K562 (cell line): Measurements from ENCODE around the gene KLHL29.

Experiments
- BDP1 ChIP-seq: IDR thresholded peaks from 3 replicates; pipeline ENCODE4 v1.6.1; 2011; ENCODE audit not compliant: insufficient read length, insufficient read depth
- FOS ChIP-seq: IDR thresholded peaks from 3 replicates; pipeline ENCODE4 v1.6.1; 2011; ENCODE audit not compliant: insufficient read length; ENCODE audit errors: extremely low read depth
- FOSL1 ChIP-seq: fragments of 200-800 bp; sonication (Bioruptor generic); conservative IDR thresholded peaks from 2 replicates; pipeline ENCODE4 v1.6.1; 2016; ENCODE audit warnings: missing genetic modification characterization, missing compliant biosample characterization
- HNRNPUL1 ChIP-seq: fragments of 200-400 bp; formaldehyde crosslinking; IDR thresholded peaks from 2 replicates; pipeline ENCODE4 v1.6.1; 2017; ENCODE audit warnings: low read length
- MYC ChIP-seq, 2 experiments: fragments of 250-450 bp in 1 of 2; sonication (Bioruptor Pico) in 1 of 2; IDR thresholded peaks; 2 replicates each; pipeline versions ENCODE4 v1.5.1 to v1.6.1; 2012 to 2021; ENCODE audit warnings: low read depth in 2 of 2, borderline replicate concordance in 1 of 2, improper control_type of control experiment in 1 of 2, low read length in 1 of 2, mild to moderate bottlenecking in 1 of 2, moderate library complexity in 1 of 2
- PHF21A ChIP-seq: fragments of 450-650 bp; IDR thresholded peaks from 2 replicates; pipeline ENCODE4 v1.6.1; 2017; ENCODE audit warnings: low read depth, borderline replicate concordance
- RAD21 ChIP-seq, 2 experiments: fragments of 250-450 bp in 1 of 2; fragments of 450-650 bp in 1 of 2; sonication (Bioruptor Pico) in 1 of 2; formaldehyde crosslinking in 1 of 2; IDR thresholded peaks in 1 of 2; conservative IDR thresholded peaks in 1 of 2; 2 replicates each; pipeline versions ENCODE4 v1.4.0 to v1.8.0; 2020 to 2022; ENCODE audit warnings: mild to moderate bottlenecking in 2 of 2, moderate library complexity in 1 of 2
- RBM34 ChIP-seq: fragments of 200-400 bp; formaldehyde crosslinking; IDR thresholded peaks from 2 replicates; pipeline ENCODE4 v1.6.1; 2018; ENCODE audit warnings: low read length, borderline replicate concordance; ENCODE audit not compliant: insufficient read depth
- SETDB1 ChIP-seq: IDR thresholded peaks from one replicate; pipeline ENCODE4 v1.6.1; 2012; ENCODE audit warnings: low read length, control low read depth, inconsistent platforms
- ZC3H4 ChIP-seq: sonication (generic); formaldehyde crosslinking; IDR thresholded peaks from 2 replicates; pipeline ENCODE4 v1.9.0; 2021; ENCODE audit warnings: missing genetic modification reagents, borderline replicate concordance
- ZNF224 ChIP-seq: sonication (generic); formaldehyde crosslinking; IDR thresholded peaks from 2 replicates; pipeline ENCODE4 v1.8.0; 2022; ENCODE audit warnings: mild to moderate bottlenecking, missing genetic modification reagents
- TF ChIP-seq, protein P1 (sequence below): fragments of 450-650 bp; formaldehyde crosslinking; IDR thresholded peaks from 2 replicates; pipeline ENCODE4 v1.4.0; 2022; ENCODE audit warnings: missing genetic modification characterization
- TF ChIP-seq, protein P2 (sequence below): fragments of 450-650 bp; IDR thresholded peaks from 2 replicates; pipeline ENCODE4 v1.6.1; 2016; ENCODE audit warnings: mild to moderate bottlenecking

DNA sequence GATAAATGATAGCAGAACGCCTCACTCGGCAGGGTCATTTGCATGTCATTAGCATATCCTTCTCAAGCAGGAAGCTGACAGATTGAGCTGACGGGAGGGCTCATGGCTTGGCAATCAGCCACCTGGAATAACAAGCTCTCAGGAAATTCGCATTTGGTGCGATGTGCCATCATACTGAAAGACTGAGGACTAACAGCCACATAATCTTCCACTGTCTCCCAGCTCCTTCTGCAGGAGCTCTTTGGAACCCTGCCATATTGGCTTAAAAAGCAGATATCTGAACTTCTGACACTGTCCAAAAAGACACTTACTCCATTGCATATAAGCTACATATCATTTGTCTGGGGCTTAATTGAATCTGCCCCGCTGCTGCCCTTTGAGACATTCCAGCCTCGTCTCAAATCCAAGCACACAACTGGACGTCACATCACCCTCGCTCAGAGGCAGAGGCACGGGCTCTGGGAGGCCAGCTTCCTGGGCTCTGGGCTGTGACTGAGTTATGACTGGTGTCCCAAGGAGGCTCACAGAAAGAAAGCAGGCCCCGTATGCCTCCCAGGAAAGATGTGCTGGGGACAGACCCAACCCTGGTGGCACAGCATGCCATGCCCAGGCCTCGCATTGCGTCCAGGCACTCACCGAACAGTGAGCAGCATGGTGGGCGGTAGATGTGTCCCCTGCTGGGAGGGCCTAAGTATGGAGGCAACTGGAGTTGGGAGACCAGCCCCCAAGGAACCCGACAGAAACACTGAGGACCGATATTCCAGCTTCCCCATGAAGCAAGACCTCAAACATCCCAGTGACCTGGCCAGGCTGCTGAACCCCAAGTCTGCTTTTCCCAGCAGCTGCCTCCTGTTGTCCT, 314.0 kb downstream of the KLHL29 start:
- TF ChIP-seq HNRNPUL1 (no peak), FOSL1 (tag) (no peak), FOS (no peak), RAD21 (CRISPR knock-in tag; conservative IDR thresholded peaks at IDR 0.05 in 1 of 2, IDR thresholded peaks at IDR 0.05 in 1 of 2) (no peak), ZNF224 (CRISPR knock-in tag) (no peak), BDP1 (no peak), PHF21A (no peak), RBM34 (no peak), ZC3H4 (no peak), MYC (IDR thresholded peaks at IDR 0.05; ENCODE audit: low read depth, low read length) (no peak), MYC (CRISPR knock-in tag; IDR thresholded peaks at IDR 0.05; ENCODE audit: borderline replicate concordance, low read depth) (no peak), SETDB1 (no peak)
- TF ChIP-seq, protein P1, sequence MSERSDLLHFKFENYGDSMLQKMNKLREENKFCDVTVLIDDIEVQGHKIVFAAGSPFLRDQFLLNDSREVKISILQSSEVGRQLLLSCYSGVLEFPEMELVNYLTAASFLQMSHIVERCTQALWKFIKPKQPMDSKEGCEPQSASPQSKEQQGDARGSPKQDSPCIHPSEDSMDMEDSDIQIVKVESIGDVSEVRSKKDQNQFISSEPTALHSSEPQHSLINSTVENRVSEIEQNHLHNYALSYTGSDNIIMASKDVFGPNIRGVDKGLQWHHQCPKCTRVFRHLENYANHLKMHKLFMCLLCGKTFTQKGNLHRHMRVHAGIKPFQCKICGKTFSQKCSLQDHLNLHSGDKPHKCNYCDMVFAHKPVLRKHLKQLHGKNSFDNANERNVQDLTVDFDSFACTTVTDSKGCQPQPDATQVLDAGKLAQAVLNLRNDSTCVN (CRISPR knock-in tag) = no peak
- TF ChIP-seq, protein P2, sequence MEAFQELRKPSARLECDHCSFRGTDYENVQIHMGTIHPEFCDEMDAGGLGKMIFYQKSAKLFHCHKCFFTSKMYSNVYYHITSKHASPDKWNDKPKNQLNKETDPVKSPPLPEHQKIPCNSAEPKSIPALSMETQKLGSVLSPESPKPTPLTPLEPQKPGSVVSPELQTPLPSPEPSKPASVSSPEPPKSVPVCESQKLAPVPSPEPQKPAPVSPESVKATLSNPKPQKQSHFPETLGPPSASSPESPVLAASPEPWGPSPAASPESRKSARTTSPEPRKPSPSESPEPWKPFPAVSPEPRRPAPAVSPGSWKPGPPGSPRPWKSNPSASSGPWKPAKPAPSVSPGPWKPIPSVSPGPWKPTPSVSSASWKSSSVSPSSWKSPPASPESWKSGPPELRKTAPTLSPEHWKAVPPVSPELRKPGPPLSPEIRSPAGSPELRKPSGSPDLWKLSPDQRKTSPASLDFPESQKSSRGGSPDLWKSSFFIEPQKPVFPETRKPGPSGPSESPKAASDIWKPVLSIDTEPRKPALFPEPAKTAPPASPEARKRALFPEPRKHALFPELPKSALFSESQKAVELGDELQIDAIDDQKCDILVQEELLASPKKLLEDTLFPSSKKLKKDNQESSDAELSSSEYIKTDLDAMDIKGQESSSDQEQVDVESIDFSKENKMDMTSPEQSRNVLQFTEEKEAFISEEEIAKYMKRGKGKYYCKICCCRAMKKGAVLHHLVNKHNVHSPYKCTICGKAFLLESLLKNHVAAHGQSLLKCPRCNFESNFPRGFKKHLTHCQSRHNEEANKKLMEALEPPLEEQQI = no peak
